Neural cell (in vitro differentiated cells): ENCODE results near the gene SAMD8. TPM values are rescaled to one million over a fixed set of nuclear protein-coding genes. Genes with fewer than 3 reads are reported as not detected.

Source experiments
- H2AFZ ChIP-seq: fragments of 200-600, 300-800 bp; sonication (generic), shearing (Covaris generic); 2 replicates; pipeline ENCODE4 v1.6.0; 2014; ENCODE audit warnings: low read depth, mild to moderate bottlenecking, antibody characterized with exemption, low read length, moderate library complexity
- H3F3A ChIP-seq: fragments of 200-600 bp; shearing (Covaris generic); 2 replicates; pipeline ENCODE4 v1.6.1; 2016; ENCODE audit warnings: mild to moderate bottlenecking, moderate library complexity, mixed read lengths, antibody characterized with exemption, low read length; ENCODE audit not compliant: insufficient read depth, poor library complexity, severe bottlenecking
- H3K27ac ChIP-seq: fragments of 200-600, 300-800 bp; sonication (generic), shearing (Covaris generic); 2 replicates; pipeline ENCODE4 v1.5.1; 2014; ENCODE audit warnings: mild to moderate bottlenecking, low read length, moderate library complexity
- H3K27me3 ChIP-seq: fragments of 300-800, 200-600 bp; sonication (generic), shearing (Covaris generic); 2 replicates; pipeline ENCODE4 v1.6.0; 2014; ENCODE audit warnings: mild to moderate bottlenecking, low read depth, low read length, moderate library complexity; ENCODE audit not compliant: insufficient read depth
- H3K36me3 ChIP-seq: fragments of 300-800, 200-600 bp; sonication (generic), shearing (Covaris generic); 2 replicates; pipeline ENCODE4 v1.5.1; 2014; ENCODE audit warnings: mild to moderate bottlenecking, antibody characterized with exemption, low read length, moderate library complexity; ENCODE audit not compliant: insufficient read depth
- H3K4me2 ChIP-seq: fragments of 300-800, 200-600 bp; sonication (generic), shearing (Covaris generic); 2 replicates; pipeline ENCODE4 v1.6.0; 2014; ENCODE audit warnings: mild to moderate bottlenecking, low read length
- H3K4me3 ChIP-seq: fragments of 300-800, 200-600 bp; sonication (generic), shearing (Covaris generic); 2 replicates; pipeline ENCODE4 v1.5.1; 2014; ENCODE audit warnings: mild to moderate bottlenecking, low read length, moderate library complexity
- H3K79me2 ChIP-seq: fragments of 200-600 bp; shearing (Covaris generic); replicated peaks from 2 replicates; pipeline ENCODE4 v1.6.0; 2014; ENCODE audit warnings: mild to moderate bottlenecking, low read length, moderate library complexity; ENCODE audit not compliant: insufficient read depth
- H3K9ac ChIP-seq: fragments of 300-800, 200-600 bp; sonication (generic), shearing (Covaris generic); 2 replicates; pipeline ENCODE4 v1.6.1; 2016; ENCODE audit warnings: mild to moderate bottlenecking, low read length, mixed read lengths
- H3K9me2 ChIP-seq: fragments of 200-600 bp; shearing (Covaris generic); 2 replicates; pipeline ENCODE4 v1.6.1; 2016; ENCODE audit warnings: mild to moderate bottlenecking, low read length, mixed read lengths; ENCODE audit not compliant: insufficient read depth
- H3K9me3 ChIP-seq: fragments of 200-600, 300-800 bp; sonication (generic), shearing (Covaris generic); 2 replicates; pipeline ENCODE4 v1.6.1; 2016; ENCODE audit warnings: mild to moderate bottlenecking, mixed run types, low read length, moderate library complexity, mixed read lengths
- H4K20me1 ChIP-seq: fragments of 200-600 bp; shearing (Covaris generic); 2 replicates; pipeline ENCODE4 v1.6.1; 2016; ENCODE audit warnings: mild to moderate bottlenecking, mixed run types; ENCODE audit not compliant: insufficient read depth
- CTCF ChIP-seq: fragments of 450-650 bp; IDR thresholded peaks from 2 replicates; pipeline ENCODE4 v1.5.1; 2014; ENCODE audit warnings: antibody characterized with exemption, mild to moderate bottlenecking, moderate library complexity; ENCODE audit not compliant: poor library complexity, severe bottlenecking
- EP300 ChIP-seq: fragments of 450-650 bp; conservative IDR thresholded peaks from 2 replicates; pipeline ENCODE4 v1.6.1; 2014; ENCODE audit warnings: antibody characterized with exemption, mild to moderate bottlenecking, moderate library complexity; ENCODE audit not compliant: poor library complexity, severe bottlenecking
- EZH2 ChIP-seq: fragments of 200-600, 300-800 bp; shearing (Covaris generic), sonication (generic); IDR thresholded peaks from 2 replicates; pipeline ENCODE4 v1.6.1; 2014; ENCODE audit warnings: antibody characterized with exemption, low read length, borderline replicate concordance, mild to moderate bottlenecking; ENCODE audit not compliant: insufficient read depth, poor library complexity, severe bottlenecking
- MXI1 ChIP-seq: fragments of 450-650 bp; conservative IDR thresholded peaks from 2 replicates; pipeline ENCODE4 v1.6.1; 2014; ENCODE audit warnings: antibody characterized with exemption, mild to moderate bottlenecking; ENCODE audit not compliant: poor library complexity, severe bottlenecking
- POLR2AphosphoS5 ChIP-seq: IDR thresholded peaks from 2 replicates; pipeline ENCODE4 v1.6.1; 2012
- RAD21 ChIP-seq: fragments of 450-650 bp; conservative IDR thresholded peaks from 2 replicates; pipeline ENCODE4 v1.6.1; 2014; ENCODE audit warnings: antibody characterized with exemption, mild to moderate bottlenecking, moderate library complexity
- REST ChIP-seq: IDR thresholded peaks from 2 replicates; pipeline ENCODE4 v1.6.1; 2012; ENCODE audit warnings: borderline replicate concordance
- SMC3 ChIP-seq: fragments of 450-650 bp; conservative IDR thresholded peaks from 2 replicates; pipeline ENCODE4 v1.6.1; 2014; ENCODE audit warnings: antibody characterized with exemption, mild to moderate bottlenecking, moderate library complexity; ENCODE audit not compliant: poor library complexity
- TAF1 ChIP-seq: IDR thresholded peaks from 2 replicates; pipeline ENCODE4 v1.6.1; 2012; ENCODE audit warnings: low read depth
- polyA plus RNA-seq: library from polyadenylated mRNA; depleted of rRNA; stranded (reverse); fragments of >200 nt; gene quantifications from 2 replicates; pipeline ENCODE4 v1.2.3, GENCODE V29; 2014

SAMD8 gene
- polyA plus RNA-seq, 1 donor from 2014 or later: 32.9 TPM

DNA sequence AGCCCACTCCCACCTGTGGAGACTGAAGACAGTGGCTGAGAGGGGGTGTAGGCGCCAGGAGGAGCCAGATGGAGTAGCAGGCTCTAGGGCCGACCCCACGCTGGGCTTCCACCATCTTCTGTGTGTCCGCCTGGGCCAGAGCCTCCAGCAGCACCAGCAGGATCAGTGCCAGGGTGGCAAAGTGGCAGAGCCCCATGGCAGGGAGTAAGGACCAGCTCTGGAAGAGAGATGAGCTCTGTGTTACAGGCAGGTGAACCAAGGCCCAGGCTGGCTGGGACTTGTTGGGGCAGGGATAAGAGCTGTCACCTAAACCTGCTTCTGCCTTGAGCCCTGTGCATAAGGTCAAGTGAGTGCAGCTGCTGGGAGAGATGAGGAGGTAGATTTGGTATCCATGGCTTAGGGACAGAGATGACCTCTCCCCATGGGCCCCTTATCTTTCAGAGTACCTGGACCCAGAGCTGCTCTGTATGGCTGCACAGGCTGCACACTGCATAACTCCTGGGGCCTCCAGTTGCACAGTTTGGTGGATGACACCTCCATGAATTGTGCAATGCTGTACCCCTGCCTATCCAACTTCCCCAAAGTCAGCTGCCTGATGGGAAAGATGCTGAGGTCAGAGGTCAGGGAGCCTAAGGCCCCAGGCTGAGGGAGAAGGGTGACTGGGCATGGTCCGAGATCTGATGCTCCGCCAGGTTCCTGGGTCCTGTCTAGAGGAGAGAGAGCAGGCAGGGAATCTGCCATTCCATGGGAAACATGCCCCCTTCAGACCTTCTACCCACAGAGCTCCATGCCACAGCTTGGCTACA, 7.4 kb upstream of the SAMD8 start:
- TF ChIP-seq TAF1: no peak
- no peak for TF ChIP-seq POLR2AphosphoS5
- TF ChIP-seq EZH2: no peak
- no peak for TF ChIP-seq REST
- no peak for TF ChIP-seq SMC3
- TF ChIP-seq MXI1: no peak
- Histone ChIP-seq H3K27me3 (no peaks in the 10 kb centered on the region), H3K9me3 (no peaks in the 10 kb centered on the region), H3K79me2 (no peaks in the 10 kb centered on the region), H3K36me3 (no peaks in the 10 kb centered on the region), H3K27ac (no peak overlapping the region), H3F3A (no peaks in the 10 kb centered on the region), H3K9ac (no peak overlapping the region), H2AFZ (no peak overlapping the region), H4K20me1 (no peaks in the 10 kb centered on the region), H3K9me2 (no peaks in the 10 kb centered on the region), H3K4me3 (no peak overlapping the region), H3K4me2 (no peak overlapping the region)

DNA sequence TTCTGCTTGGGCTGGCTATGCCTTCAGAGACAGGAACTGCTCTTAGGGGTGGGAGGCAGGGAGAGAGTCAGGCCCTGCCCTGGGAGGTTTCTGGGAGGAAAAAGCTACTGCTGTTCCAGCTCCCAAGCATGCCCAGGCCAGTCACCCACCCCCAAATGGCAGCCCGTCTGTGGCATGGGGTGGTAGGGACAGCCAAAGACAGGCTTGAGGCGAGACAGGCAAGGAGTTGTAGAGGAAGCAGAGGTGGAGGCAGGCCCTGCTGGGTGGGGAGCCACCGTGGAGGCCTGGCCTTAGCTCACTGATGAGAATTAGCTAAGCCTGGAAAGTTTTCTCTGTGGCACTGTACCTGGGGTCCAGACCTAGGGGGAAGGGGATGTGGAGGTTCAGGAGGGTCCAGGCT, 6.6 kb upstream of the SAMD8 start:
- H3K36me3 ChIP-seq: no peaks in the 10 kb centered on the region
- no peak overlapping the region for H3K4me3 ChIP-seq
- H3K9ac ChIP-seq: no peak overlapping the region
- H2AFZ ChIP-seq: no peak overlapping the region
- no peaks in the 10 kb centered on the region for H3F3A ChIP-seq
- H3K79me2 ChIP-seq: no peaks in the 10 kb centered on the region
- no peaks in the 10 kb centered on the region for H3K27me3 ChIP-seq
- no peaks in the 10 kb centered on the region for H4K20me1 ChIP-seq
- no peaks in the 10 kb centered on the region for H3K9me2 ChIP-seq
- no peaks in the 10 kb centered on the region for H3K9me3 ChIP-seq
- no peak overlapping the region for H3K4me2 ChIP-seq
- no peak overlapping the region for H3K27ac ChIP-seq
- TF ChIP-seq MXI1 (no peak), RAD21 (no peak), POLR2AphosphoS5 (no peak), TAF1 (no peak), SMC3 (no peak), EP300 (no peak), REST (no peak), CTCF (no peak), EZH2 (no peak)
